ENCODE results near the gene XCL1. TPM values are rescaled to one million over a fixed set of nuclear protein-coding genes. Genes with fewer than 3 reads are reported as not detected.
"Not testable (repeated sequence)": the region's sequence is repeated elsewhere in the genome, so short reads cannot be mapped to it uniquely, and the experiment has no call there.

XCL1 gene
- total RNA-seq, 1 donor, result not detected

DNA sequence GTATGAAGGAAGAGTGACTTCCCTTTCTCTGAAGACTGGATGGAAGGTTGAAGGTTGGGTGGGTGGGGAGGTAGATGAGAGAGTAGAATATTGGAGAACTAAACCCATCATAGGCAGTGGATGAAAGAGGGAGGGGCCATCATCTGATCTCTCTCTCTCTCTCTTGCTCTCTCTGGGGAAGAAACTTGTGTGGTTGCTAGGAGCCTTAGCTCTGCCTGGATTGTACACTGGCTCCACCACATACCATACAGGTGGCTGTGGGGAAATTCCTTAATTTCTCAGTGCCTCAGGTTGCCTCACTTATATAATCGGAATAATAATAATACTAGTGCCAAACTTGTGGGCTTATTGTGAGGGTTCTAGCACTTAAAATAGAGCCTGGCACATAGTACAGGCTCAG lies 9.5 kb downstream of the XCL1 start:
- peaks cover 12% of the 10 kb centered on the region for H3K4me1 ChIP-seq (ENCODE audit: insufficient read depth, low read length)
- no peaks in the 10 kb centered on the region for H3K79me2 ChIP-seq (ENCODE audit: insufficient read depth, low read length)
- H3K9me3 ChIP-seq (ENCODE audit: low read depth, low read length), result no peaks in the 10 kb centered on the region
- TF ChIP-seq CTCF (IDR thresholded peaks at IDR 0.05; ENCODE audit: extremely low read depth, low read depth, low read length), result no peak
- no peak overlapping the region for H3K4me3 ChIP-seq (ENCODE audit: insufficient read depth, low read length)
- H3K27ac ChIP-seq (ENCODE audit: low read depth, low read length), result no peak overlapping the region
- H3K36me3 ChIP-seq (ENCODE audit: insufficient read depth, low read length), result no peaks in the 10 kb centered on the region
- H4K20me1 ChIP-seq (ENCODE audit: insufficient read depth, low read length), result no peaks in the 10 kb centered on the region
- H2AFZ ChIP-seq (ENCODE audit: low read length), result no peak overlapping the region
- H3K4me2 ChIP-seq (ENCODE audit: insufficient read depth, low read length), result no peak overlapping the region
- H3K27me3 ChIP-seq (ENCODE audit: insufficient read depth, low read length), result no peaks in the 10 kb centered on the region
- no peak for DNase-seq (ENCODE audit: insufficient read length, low spot score, missing footprints)

- TF ChIP-seq CTCF (IDR thresholded peaks at IDR 0.05; ENCODE audit: extremely low read depth, low read depth, low read length), result no peak
- Histone ChIP-seq H3K4me2 (ENCODE audit: insufficient read depth, low read length) (no peak overlapping the region), H3K9me3 (ENCODE audit: low read depth, low read length) (no peaks in the 10 kb centered on the region), H4K20me1 (ENCODE audit: insufficient read depth, low read length) (no peaks in the 10 kb centered on the region), H3K4me3 (ENCODE audit: insufficient read depth, low read length) (no peak overlapping the region), H3K36me3 (ENCODE audit: insufficient read depth, low read length) (no peaks in the 10 kb centered on the region), H2AFZ (ENCODE audit: low read length) (no peak overlapping the region), H3K79me2 (ENCODE audit: insufficient read depth, low read length) (no peaks in the 10 kb centered on the region), H3K4me1 (ENCODE audit: insufficient read depth, low read length) (peaks cover 7% of the 10 kb centered on the region), H3K27me3 (ENCODE audit: insufficient read depth, low read length) (no peaks in the 10 kb centered on the region), H3K27ac (ENCODE audit: low read depth, low read length) (no peak overlapping the region)
- no peak for DNase-seq (ENCODE audit: insufficient read length, low spot score, missing footprints)
Observed at GRCh38 chr1:168589167-168589566, 12.8 kb downstream of the XCL1 start.

DNA sequence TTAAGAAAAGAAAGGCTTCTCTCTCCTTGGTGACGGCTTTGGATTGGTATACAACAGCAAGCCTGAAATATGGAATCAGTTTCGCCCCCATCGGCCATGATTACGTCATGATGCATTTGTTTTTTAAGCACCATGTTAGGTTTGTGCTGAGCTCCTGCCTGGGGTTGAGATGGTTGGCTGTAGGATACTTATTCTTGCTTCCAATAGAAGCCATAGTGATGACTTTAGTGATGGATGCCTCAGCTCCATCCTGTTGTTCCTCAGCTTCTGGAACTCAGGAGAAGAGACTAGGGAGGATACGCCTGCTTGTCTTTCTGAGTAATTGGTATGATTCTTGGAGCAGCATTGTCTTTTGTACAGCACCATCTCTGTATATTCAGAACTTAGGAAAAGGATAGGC lies 14.7 kb downstream of the XCL1 start:
- Histone ChIP-seq H3K27ac (ENCODE audit: low read depth, low read length) (no peak overlapping the region), H3K4me1 (ENCODE audit: insufficient read depth, low read length) (no peaks in the 10 kb centered on the region), H3K4me3 (ENCODE audit: insufficient read depth, low read length) (no peak overlapping the region), H4K20me1 (ENCODE audit: insufficient read depth, low read length) (no peaks in the 10 kb centered on the region), H3K36me3 (ENCODE audit: insufficient read depth, low read length) (no peaks in the 10 kb centered on the region), H3K9me3 (ENCODE audit: low read depth, low read length) (no peaks in the 10 kb centered on the region), H3K27me3 (ENCODE audit: insufficient read depth, low read length) (no peaks in the 10 kb centered on the region), H3K4me2 (ENCODE audit: insufficient read depth, low read length) (no peak overlapping the region), H2AFZ (ENCODE audit: low read length) (no peak overlapping the region), H3K79me2 (ENCODE audit: insufficient read depth, low read length) (no peaks in the 10 kb centered on the region)
- TF ChIP-seq CTCF (IDR thresholded peaks at IDR 0.05; ENCODE audit: extremely low read depth, low read depth, low read length), result no peak
- DNase-seq (ENCODE audit: insufficient read length, low spot score, missing footprints), result no peak

DNA sequence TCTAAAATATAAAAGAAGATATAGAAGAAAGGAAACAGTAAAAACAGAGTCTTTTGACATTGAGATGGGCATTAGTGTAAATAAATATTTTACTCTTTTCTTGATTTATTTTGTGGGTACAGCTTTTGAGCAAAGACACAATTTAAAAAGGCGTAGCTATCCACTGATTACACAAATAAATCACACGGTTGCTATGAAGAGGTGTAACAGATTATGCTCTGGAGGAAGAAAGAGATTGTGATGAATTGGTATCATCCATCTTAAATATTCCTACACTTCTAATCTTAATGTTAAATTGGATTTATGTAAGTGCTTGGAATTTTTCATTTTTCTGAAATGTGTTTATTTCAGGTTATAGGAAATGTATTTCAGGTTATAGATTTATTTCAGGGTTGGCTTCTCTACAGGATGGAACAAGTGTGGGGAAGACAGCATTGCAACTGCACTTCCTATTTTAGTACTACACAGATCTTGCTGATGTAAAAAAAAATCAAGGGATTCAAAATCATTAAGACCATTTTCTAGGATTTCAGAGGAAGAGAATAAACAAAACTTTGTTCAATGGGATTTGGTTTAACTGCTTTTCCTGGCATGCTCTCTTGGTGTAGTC lies 15.3 kb downstream of the XCL1 start:
- H3K4me3 ChIP-seq (ENCODE audit: insufficient read depth, low read length), result no peak overlapping the region
- no peaks in the 10 kb centered on the region for H3K27me3 ChIP-seq (ENCODE audit: insufficient read depth, low read length)
- no peaks in the 10 kb centered on the region for H3K79me2 ChIP-seq (ENCODE audit: insufficient read depth, low read length)

DNA sequence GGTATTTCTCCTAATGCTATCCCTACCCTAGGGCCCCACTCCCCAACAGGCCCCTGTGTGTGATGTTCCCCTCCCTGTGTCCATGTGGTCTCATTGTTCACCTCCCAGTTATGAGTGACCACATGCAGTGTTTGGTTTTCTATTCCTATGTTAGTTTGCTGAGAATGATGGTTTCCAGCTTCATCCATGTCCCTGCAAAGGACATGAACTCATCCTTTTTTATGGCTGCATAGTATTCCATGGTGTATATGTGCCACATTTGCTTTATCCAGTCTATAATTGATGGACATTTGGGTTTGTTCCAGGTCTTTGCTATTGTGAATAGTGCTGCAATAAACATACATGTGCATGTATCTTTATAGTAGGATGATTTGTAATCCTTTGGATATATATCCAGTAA lies 19.0 kb downstream of the XCL1 start:
- H4K20me1 ChIP-seq (ENCODE audit: insufficient read depth, low read length); H3K27ac ChIP-seq (ENCODE audit: low read depth, low read length); H3K4me3 ChIP-seq (ENCODE audit: insufficient read depth, low read length); H3K27me3 ChIP-seq (ENCODE audit: insufficient read depth, low read length); H3K4me1 ChIP-seq (ENCODE audit: insufficient read depth, low read length); H3K36me3 ChIP-seq (ENCODE audit: insufficient read depth, low read length); DNase-seq (ENCODE audit: insufficient read length, low spot score, missing footprints); H3K79me2 ChIP-seq (ENCODE audit: insufficient read depth, low read length); H3K9me3 ChIP-seq (ENCODE audit: low read depth, low read length); H3K4me2 ChIP-seq (ENCODE audit: insufficient read depth, low read length); H2AFZ ChIP-seq (ENCODE audit: low read length): not testable (repeated sequence)

More for the DNA sequence above, 15.3 kb downstream of the XCL1 start:
- H3K9me3 ChIP-seq (ENCODE audit: low read depth, low read length), result no peaks in the 10 kb centered on the region
- no peaks in the 10 kb centered on the region for H3K4me1 ChIP-seq (ENCODE audit: insufficient read depth, low read length)
- H2AFZ ChIP-seq (ENCODE audit: low read length), result no peak overlapping the region
- no peak overlapping the region for H3K27ac ChIP-seq (ENCODE audit: low read depth, low read length)
- H3K36me3 ChIP-seq (ENCODE audit: insufficient read depth, low read length), result no peaks in the 10 kb centered on the region
- H4K20me1 ChIP-seq (ENCODE audit: insufficient read depth, low read length), result no peaks in the 10 kb centered on the region
- H3K4me2 ChIP-seq (ENCODE audit: insufficient read depth, low read length), result no peak overlapping the region
- DNase-seq (ENCODE audit: insufficient read length, low spot score, missing footprints), result no peak
- TF ChIP-seq CTCF (IDR thresholded peaks at IDR 0.05; ENCODE audit: extremely low read depth, low read depth, low read length), result no peak
